Posterior vena cava (tissue), 2 donors: ENCODE results near the gene RGS6. TPM values are rescaled to one million over a fixed set of nuclear protein-coding genes. Genes with fewer than 3 reads are reported as not detected.
A peak's percentile ranks its signal among the peaks of the same experiment; 100 is the strongest.

Experiments
- DNase-seq: peaks from one replicate; pipeline ENCODE4 v3.0.0-alpha.2; 2020; ENCODE audit warnings: low spot score
- intact Hi-C, 2 donors: fragments of 100-400 bp; cut with DNase I; formaldehyde crosslinking; loops; one replicate each; pipeline versions ENCODE4 v1.14.1 to v1.14.2; 2022 to 2023
- total RNA-seq, 2 donors: library from RNA; stranded (reverse); fragmentation: NEBNext Ultra II Directional; extraction: Animal tissue kit (Norgen Biotek cat#: 25700); gene quantifications; one replicate each; pipeline ENCODE4 v1.2.1, GENCODE V29; 2021
- donor health status: DM: yes; HTN: yes; CAD: no.
- donor health status: DM: yes; HTN: yes; CAD: no.

The RGS6 gene
- total RNA-seq, 2 donors from 2014 or later: 1.1 to 2.0 TPM

DNA sequence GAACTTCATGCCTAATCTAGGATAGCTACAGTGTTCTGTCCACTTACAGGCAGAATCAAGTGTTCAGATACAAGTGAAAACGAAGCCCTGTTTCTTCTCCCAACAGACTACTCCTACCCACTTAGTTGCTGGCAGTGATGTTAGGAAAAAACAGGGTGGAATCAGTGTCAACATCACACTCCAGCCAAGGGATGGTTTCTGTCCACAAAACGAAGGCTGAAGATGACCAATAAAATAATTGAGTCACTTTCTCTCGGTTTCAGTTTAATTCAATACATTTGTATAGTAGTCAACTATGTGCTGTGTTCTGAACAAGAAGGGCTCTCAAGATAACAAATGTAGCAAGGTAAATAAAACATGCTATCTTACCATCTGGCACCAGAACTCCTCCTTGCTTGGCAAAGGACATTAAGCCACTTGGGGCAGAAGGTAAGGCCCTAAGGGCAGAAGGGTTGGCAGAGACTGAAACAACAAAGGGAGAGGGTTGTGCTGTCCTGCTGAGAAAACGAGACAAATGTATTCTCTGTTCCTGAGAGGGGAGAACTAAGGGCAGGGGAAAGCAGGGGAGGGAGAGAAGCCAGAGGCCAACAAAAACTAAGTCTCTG is 568.1 kb downstream of the RGS6 start:
- intact Hi-C loops: no loop called here
- DNase-seq: no peak

GRCh38 chr14:72501439-72501838 is 569.2 kb downstream of the RGS6 start:
- intact Hi-C loops: no loop called here
- no peak for DNase-seq

- intact Hi-C loops: no loop called here
- DNase-seq: no peak
Observed at GRCh38 chr14:72503271-72503670, 571.0 kb downstream of the RGS6 start.

GRCh38 chr14:72503696-72504368 is 571.6 kb downstream of the RGS6 start:
- intact Hi-C loops: no loop called here
- DNase-seq: no peak

GRCh38 chr14:72510566-72510965 is 578.3 kb downstream of the RGS6 start:
- no peak for DNase-seq
- intact Hi-C loops: no loop called here

GRCh38 chr14:72512281-72512680 is 580.1 kb downstream of the RGS6 start:
- intact Hi-C loops: no loop called here

DNA sequence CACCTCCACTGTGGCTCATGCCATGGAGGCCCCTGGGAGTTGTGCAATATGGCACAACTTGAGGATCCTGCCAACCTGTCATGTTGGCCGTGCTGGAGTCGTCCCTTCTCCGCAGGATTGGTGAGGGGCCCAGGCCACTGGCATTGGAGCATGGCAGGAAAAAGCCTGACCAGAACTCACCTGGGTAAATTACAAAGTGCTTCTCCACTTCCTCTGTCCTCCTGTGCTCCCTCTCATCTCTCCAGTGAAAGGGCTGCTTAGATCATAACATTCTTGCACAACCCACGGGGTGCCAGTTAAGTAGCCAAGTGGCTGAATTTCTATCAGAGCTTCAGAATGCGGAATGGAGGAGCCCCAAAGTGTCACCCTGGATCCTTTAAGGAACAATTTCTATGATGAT is 580.7 kb downstream of the RGS6 start:
- no peak for DNase-seq
- intact Hi-C loops: no loop called here

More at GRCh38 chr14:72512281-72512680, 580.1 kb downstream of the RGS6 start:
- DNase-seq: no peak

DNA sequence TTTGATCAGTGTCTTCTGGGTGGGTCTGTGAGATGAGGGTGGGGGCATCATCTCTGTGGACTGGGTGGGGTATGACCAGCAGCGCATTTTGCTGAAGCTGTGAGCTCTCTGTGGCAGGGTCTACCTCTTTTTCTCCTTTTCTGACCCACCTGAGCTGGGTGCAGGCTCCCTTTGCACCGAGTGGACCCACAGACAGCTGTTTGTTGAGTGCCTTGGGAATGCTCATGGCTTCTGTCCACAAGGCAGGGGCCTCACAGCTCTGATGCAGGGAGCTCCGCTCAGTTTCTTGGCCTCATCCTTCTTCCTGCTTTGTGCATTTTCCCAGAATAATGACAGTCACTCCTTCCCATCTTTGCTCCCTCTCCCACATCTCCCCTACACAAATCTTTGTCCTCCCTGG is 581.1 kb downstream of the RGS6 start:
- intact Hi-C loops: no loop called here

DNA sequence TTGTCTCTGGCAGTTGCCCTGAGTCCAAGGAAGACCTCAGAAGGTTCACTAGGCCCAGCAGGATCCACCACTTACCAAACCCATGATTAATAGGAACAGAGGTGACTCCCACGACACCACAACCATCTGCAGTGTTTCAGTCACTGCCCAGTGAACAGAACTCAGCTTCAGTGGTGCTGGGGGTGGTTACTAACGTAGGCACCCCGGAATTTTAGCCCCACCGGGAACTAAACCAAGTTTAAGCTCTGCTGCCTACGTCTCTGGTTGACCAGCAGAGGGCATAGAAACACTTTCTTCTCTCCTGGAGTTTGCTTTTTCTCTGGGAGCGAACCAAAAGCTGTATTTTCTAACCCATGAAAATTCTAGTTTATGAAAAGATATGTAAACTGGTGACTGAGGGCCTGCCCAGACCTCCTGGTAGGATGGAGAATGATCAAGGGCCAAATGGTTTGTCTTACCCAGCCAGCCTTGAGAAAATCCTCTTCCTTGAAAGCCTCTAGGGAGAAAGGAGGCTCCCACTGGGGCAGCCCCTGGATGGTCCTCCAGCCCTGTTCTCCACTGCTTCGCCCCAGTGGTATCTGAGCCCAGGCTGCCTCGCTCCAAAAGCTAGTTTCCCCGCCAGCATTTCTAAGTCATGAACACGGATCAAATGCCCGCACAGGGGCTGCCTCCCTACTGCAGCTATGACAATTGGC is 581.9 kb downstream of the RGS6 start:
- DNase-seq: no peak
- intact Hi-C loops: no loop called here

More for the DNA sequence above, 581.1 kb downstream of the RGS6 start:
- no peak for DNase-seq

DNA sequence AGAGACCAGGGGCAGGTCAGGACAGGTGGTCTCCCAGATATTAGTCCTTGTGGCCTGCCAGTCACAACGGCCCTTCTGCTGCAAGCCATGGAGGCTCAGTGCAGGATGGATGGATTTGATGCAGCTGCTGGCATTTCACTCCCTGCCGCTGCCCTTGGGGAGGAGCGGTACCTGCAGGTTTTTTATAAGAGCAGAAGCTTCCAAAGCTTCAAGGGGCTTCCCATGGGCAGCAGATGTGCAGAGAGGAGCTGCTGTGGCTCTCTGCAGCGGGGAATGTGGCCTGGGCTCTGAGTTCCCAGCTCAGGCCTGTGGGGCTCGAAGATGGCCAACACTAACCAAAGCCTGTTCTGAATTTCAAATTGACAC is 582.4 kb downstream of the RGS6 start:
- DNase-seq: no peak
- intact Hi-C loops: loop anchor here (5.0 kb wide), 2 partner anchors 388 to 393 kb away; no protein-coding TSS in a partner anchor

- intact Hi-C loops: loop anchor here (5.0 kb wide), 2 partner anchors 386 to 391 kb away; no protein-coding TSS in a partner anchor
- DNase-seq: no peak
Observed at GRCh38 chr14:72515779-72516770, 583.8 kb downstream of the RGS6 start.

DNA sequence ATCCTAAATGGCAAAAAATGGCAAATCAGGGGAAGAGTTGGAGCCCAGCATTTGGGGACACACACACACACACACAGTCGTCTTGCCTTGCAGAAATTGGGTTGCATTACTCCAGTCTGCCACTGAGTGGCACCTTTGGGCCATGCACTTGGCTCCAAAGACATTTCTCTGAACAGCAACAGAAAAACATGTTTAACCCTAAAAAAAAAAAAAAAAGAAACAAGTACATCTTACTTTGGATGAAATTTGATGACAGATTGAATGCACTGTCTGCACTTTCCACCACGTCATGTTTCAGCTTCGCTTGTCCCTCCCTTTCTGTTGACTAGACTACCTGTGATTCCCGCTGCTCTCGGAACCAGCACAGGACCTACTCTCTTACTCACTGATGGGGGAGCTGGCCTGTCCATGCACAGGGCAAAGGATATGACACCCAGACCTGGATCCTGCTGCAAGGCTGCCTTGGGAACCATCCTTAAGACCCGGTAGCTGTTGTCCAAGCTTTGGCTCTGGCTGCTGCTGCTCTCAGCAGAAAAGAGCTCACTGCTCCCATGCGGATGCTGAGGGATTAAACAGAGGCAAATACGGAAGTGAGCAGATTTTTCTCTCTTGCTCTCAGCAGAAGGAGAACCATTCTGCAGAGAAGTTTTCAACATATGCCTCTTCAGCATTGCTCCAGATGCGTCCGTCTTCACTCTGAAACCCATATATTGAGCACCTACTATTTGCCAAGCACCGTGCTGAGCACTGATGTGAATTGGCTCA is 584.9 kb downstream of the RGS6 start:
- intact Hi-C loops: loop anchor here (5.0 kb wide), 2 partner anchors 385 to 390 kb away; no protein-coding TSS in a partner anchor
- peak; percentile 88 for DNase-seq

- intact Hi-C loops: loop anchor here (5.0 kb wide), 2 partner anchors 385 to 390 kb away; no protein-coding TSS in a partner anchor
Observed at GRCh38 chr14:72517736-72518135, 585.5 kb downstream of the RGS6 start.

GRCh38 chr14:72518809-72519377 is 586.7 kb downstream of the RGS6 start:
- intact Hi-C loops: loop anchor here (5.0 kb wide), 2 partner anchors 383 to 388 kb away; no protein-coding TSS in a partner anchor
- no peak for DNase-seq

More at GRCh38 chr14:72517736-72518135, 585.5 kb downstream of the RGS6 start:
- DNase-seq: no peak

DNA sequence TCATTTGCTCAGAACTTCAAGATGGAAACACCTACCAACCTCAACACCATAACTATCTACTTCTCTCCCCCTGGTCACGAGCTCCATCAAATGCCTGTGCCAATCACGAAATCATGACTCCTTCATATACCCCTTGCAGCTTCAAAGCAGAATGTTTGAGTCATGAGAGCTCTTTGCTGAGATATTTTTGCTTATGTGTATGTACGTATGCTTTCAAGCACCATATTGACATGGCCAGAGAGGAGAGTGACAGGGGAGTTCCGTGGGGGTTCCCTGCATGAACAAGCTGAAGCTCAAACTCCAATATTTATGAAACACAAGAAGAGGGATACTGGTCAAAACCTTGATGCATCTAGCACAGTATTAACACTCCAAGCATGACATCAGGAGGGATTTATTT is 587.3 kb downstream of the RGS6 start:
- intact Hi-C loops: loop anchor here (5.0 kb wide), 2 partner anchors 383 to 388 kb away; no protein-coding TSS in a partner anchor
- DNase-seq: no peak

GRCh38 chr14:72521045-72521444 is 588.8 kb downstream of the RGS6 start:
- intact Hi-C loops: no loop called here
- DNase-seq: no peak

DNA sequence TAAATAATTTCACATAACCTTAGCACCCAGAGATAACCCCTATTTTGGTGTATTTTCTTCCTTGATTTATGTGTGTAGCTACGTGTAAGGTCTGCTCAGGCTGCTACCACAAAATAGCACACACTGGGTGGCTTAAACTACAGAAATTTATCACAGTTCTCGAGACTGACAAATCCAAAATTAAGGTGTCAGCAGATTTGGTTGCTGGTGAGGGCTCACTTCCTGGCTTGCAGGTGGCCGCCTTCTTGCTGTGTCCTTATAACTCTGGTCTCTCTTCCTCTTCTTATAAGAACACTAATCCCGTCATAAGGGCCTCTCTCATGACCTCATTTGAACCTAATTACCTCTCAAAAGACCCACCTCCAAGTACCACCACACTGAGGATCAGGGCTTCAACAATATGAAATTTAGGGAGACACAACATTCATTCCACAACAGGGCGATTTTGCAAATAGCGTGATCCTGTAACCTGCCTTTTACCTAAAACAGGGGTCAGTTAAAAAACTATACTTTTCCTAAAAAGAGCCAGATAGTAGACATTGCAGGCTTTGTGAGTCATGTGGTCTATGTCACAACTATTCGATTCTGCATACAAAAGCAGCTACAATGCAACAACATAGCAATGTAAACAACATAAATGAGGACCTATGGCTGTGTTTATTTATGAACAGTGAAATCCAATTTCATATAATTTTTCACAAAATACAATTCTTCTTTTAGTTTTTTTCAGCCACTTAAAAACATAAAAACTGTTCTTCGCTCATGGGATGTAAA is 589.9 kb downstream of the RGS6 start:
- DNase-seq: no peak
- intact Hi-C loops: no loop called here
